ENCODE measurements around the gene MCM5.

GRCh38 chr22:35424081-35424480 lies 24.1 kb downstream of the MCM5 start:
- TF ChIP-seq TAF1 (IDR thresholded peaks at IDR 0.05; ENCODE audit: low read depth, low read length): no peak
- TF ChIP-seq POLR2A (IDR thresholded peaks at IDR 0.05; ENCODE audit: low read depth, low read length): no peak
- no peak for TF ChIP-seq PAX5 (IDR thresholded peaks at IDR 0.05; ENCODE audit: insufficient read depth, low read length, severe bottlenecking)
- no peak for TF ChIP-seq POLR2AphosphoS5 (IDR thresholded peaks at IDR 0.05; ENCODE audit: low read depth, low read length)
- TF ChIP-seq SPI1 (IDR thresholded peaks at IDR 0.05; ENCODE audit: low read depth, low read length): no peak
